HUDEP-2 (cell line): ENCODE results near the gene SLC25A22.

Experiments
- DNase-seq, 76 experiments: peaks; one replicate each; lab custom pipeline; 2025; ENCODE audit not compliant: unreplicated experiment in 76 of 76; lab: John Stamatoyannopoulos, UW

Gene SLC25A22

GRCh38 chr11:761526-762108, 36.5 kb downstream of the SLC25A22 start:
- no peak for DNase-seq

GRCh38 chr11:760236-760635, 37.8 kb downstream of the SLC25A22 start:
- DNase-seq: no peak

- no peak for DNase-seq
These were observed 48.4 kb downstream of the SLC25A22 start for GRCh38 chr11:749731-750130.

- peak in 1 of 76 experiments; percentile 41 for DNase-seq
These were observed 50.1 kb downstream of the SLC25A22 start for GRCh38 chr11:748007-748359.

GRCh38 chr11:747158-748006, 50.7 kb downstream of the SLC25A22 start, which contains the start of gene TALDO1:
Gene TALDO1, plus strand, starts transcription at chr11:747464. Its CDS starts 18 bp downstream, at chr11:747482.
- peak in 72 of 76 experiments; percentile 12 to 94 (median 78) for DNase-seq

GRCh38 chr11:746289-747157, 51.6 kb downstream of the SLC25A22 start:
- peak in 4 of 76 experiments; percentile 20 to 46 (median 34) for DNase-seq

GRCh38 chr11:745428-745827, 52.7 kb downstream of the SLC25A22 start:
- no peak for DNase-seq

- no peak for DNase-seq
These were observed 55.4 kb downstream of the SLC25A22 start for GRCh38 chr11:742571-743201.

- no peak for DNase-seq
These were observed 55.9 kb downstream of the SLC25A22 start for GRCh38 chr11:742156-742546.
